Epithelial cell of proximal tubule (primary cell): ENCODE measurements around the gene SKAP1. TPM values are rescaled to one million over a fixed set of nuclear protein-coding genes. Genes with fewer than 3 reads are reported as not detected.

Experiments used
- DNase-seq: peaks from one replicate; pipeline ENCODE4 v3.0.0-alpha.2; 2011; ENCODE audit warnings: low read depth
- H3K4me3 ChIP-seq: 2 replicates; pipeline ENCODE4 v1.5.1; 2011; ENCODE audit warnings: low read depth, mild to moderate bottlenecking, low read length
- total RNA-seq: library from RNA; depleted of rRNA; stranded (reverse); fragments of >200 nt; gene quantifications from 2 replicates; pipeline ENCODE4 v1.2.3, GENCODE V29; 2015
- TF ChIP-seq, protein P1 (sequence below): conservative IDR thresholded peaks from 2 replicates; pipeline ENCODE4 v1.5.1; 2012; ENCODE audit warnings: low read depth, mild to moderate bottlenecking, low read length

Gene SKAP1
- total RNA-seq, 1 donor from 2014 or later: 11.4 TPM

- no peak for DNase-seq
- H3K4me3 ChIP-seq: peak overlapping the region; percentile 39
- TF ChIP-seq, protein P1, sequence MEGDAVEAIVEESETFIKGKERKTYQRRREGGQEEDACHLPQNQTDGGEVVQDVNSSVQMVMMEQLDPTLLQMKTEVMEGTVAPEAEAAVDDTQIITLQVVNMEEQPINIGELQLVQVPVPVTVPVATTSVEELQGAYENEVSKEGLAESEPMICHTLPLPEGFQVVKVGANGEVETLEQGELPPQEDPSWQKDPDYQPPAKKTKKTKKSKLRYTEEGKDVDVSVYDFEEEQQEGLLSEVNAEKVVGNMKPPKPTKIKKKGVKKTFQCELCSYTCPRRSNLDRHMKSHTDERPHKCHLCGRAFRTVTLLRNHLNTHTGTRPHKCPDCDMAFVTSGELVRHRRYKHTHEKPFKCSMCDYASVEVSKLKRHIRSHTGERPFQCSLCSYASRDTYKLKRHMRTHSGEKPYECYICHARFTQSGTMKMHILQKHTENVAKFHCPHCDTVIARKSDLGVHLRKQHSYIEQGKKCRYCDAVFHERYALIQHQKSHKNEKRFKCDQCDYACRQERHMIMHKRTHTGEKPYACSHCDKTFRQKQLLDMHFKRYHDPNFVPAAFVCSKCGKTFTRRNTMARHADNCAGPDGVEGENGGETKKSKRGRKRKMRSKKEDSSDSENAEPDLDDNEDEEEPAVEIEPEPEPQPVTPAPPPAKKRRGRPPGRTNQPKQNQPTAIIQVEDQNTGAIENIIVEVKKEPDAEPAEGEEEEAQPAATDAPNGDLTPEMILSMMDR: no peak
These were observed 119.2 kb downstream of the SKAP1 start for GRCh38 chr17:48310748-48311213.

DNA sequence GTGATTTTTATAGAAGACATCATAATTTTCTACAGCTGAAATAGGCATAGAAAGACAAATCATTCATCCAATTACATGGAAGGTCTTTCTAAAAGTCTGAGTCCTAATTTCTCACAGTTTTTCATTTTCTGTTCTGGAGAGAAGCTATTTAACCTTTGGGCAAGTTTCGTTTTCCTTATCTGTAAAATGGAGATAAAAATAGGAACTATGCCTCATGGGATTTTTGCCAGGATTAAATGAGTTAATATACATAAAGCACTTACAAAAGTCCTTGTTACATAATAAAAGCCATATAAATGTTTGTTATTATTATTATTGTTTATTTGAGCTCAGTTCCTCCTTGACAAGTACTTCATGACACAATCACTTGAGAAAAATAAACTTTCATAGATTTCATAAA is 121.4 kb downstream of the SKAP1 start:
- no peak for DNase-seq
- H3K4me3 ChIP-seq: no peak overlapping the region
- TF ChIP-seq, protein P1: no peak

- peak; percentile 13 for DNase-seq
- TF ChIP-seq, protein P1: peak; percentile 96
- no peak overlapping the region for H3K4me3 ChIP-seq
These were observed 122.1 kb downstream of the SKAP1 start for GRCh38 chr17:48307814-48308411.

DNA sequence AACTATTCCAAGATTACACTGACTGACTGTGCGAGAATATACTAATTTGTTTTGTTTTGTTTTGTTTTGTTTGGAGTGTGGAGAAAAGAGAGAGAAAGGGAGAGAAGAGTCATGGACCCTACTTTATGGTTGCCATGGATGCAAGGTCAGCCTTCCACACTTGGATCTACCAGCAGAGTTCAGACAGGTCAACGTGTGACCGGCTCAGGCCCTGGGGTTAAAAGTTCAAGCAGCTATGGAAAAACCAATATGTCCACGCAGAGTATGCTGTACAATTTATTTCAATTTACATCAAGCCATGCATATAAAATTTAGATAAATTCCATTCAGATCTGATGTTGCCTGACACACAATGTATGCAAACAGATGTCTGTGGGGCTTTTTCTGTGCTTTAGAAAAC is 122.8 kb downstream of the SKAP1 start:
- no peak overlapping the region for H3K4me3 ChIP-seq
- TF ChIP-seq, protein P1: no peak
- DNase-seq: no peak

DNA sequence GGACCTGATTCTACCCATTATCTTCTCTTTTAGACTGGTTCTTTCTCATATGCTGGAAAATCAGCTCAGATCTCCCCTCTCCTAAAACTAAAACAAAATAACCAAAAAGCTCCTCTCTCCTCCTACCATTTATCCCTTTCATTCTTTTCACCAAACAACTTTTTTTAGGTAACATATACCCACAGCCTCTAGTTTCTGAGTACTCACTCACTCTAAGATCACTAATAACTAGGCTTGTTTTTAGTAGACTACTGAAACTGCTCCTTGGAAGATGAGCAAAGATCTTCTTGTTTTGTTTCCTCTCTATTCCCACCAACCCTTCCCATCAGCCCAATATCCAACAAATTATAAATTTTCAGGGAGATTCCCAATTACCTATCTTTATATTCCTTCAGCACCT is 129.0 kb downstream of the SKAP1 start:
- no peak overlapping the region for H3K4me3 ChIP-seq
- TF ChIP-seq, protein P1: no peak
- DNase-seq: no peak

- DNase-seq: no peak
- no peak overlapping the region for H3K4me3 ChIP-seq
- TF ChIP-seq, protein P1: no peak
These were observed 130.3 kb downstream of the SKAP1 start for GRCh38 chr17:48299760-48300159.

DNA sequence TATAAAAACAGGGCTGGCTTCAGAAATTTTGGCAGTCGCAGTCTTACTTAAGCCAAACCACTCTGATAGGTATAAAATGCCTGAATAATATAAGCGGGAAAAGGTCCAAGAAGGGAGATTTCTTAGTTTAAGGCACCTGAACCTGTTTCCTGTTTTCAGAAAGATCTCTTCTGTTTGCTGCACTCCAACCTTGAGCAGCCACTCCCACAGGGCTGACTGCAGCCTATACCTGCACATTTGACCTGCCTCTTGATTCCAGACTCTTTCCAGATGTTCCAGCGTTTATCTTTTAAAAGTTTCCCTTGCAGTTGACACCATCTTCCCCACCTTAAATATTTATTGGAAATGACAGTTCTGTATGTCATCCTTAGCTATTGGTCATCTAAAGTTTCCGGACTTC is 132.2 kb downstream of the SKAP1 start:
- TF ChIP-seq, protein P1: no peak
- H3K4me3 ChIP-seq: no peak overlapping the region
- no peak for DNase-seq
